Fibroblast of pulmonary artery (primary cell): Measurements from ENCODE around the gene KLF5.
A peak's percentile ranks its signal among the peaks of the same experiment; 100 is the strongest.

Source experiments
- DNase-seq: peaks from one replicate; pipeline ENCODE4 v3.0.0-alpha.2; 2010; ENCODE audit warnings: low read depth
- H3K4me3 ChIP-seq: replicated peaks from 2 replicates; pipeline ENCODE4 v1.5.1; 2011; ENCODE audit warnings: low read depth, mild to moderate bottlenecking, control low read depth, low read length, moderate library complexity
- TF ChIP-seq, protein P1 (sequence below): IDR thresholded peaks from 2 replicates; pipeline ENCODE4 v1.5.1; 2011; ENCODE audit warnings: mild to moderate bottlenecking, control low read depth, low read length, inconsistent platforms; ENCODE audit errors: missing control alignments

The KLF5 gene

DNA sequence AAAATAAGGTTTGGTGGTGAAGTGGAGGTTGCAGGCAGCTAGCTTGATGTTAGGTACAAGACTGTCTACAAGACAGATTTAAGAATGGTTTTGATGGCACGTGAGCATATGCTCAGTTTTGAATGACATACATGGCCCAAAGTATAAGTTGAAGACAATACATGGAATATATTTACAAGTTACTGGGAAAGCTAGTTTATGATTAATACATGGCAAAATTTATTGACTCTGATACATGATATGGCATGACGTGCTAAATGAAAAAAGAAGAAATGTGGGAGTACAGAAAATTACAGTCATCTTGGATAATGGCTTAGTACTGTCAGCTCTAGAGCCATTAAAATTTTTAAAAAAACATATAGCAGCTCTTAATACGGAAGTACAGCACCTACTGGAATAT, 4.4 kb downstream of the KLF5 start:
- TF ChIP-seq, protein P1, sequence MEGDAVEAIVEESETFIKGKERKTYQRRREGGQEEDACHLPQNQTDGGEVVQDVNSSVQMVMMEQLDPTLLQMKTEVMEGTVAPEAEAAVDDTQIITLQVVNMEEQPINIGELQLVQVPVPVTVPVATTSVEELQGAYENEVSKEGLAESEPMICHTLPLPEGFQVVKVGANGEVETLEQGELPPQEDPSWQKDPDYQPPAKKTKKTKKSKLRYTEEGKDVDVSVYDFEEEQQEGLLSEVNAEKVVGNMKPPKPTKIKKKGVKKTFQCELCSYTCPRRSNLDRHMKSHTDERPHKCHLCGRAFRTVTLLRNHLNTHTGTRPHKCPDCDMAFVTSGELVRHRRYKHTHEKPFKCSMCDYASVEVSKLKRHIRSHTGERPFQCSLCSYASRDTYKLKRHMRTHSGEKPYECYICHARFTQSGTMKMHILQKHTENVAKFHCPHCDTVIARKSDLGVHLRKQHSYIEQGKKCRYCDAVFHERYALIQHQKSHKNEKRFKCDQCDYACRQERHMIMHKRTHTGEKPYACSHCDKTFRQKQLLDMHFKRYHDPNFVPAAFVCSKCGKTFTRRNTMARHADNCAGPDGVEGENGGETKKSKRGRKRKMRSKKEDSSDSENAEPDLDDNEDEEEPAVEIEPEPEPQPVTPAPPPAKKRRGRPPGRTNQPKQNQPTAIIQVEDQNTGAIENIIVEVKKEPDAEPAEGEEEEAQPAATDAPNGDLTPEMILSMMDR = no peak
- no peak overlapping the region for H3K4me3 ChIP-seq
- no peak for DNase-seq

DNA sequence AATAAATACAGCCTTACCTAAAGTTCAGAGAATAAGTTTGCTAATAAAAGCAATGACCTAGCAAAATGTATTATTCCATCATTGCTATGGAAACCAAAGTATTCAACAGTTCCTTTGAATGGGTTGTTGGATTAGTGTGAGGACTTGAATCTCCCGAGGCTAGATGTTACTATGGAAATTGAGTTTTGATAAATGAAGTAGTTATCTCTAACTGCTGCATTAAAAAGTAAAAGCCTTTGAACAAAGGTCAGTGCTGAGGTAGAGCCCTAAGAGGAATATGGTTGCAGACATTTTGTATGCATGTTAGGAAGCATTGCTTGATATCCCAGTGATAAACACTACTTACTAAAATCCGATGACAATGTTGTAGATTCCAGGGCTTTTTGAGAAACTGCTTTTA, 6.2 kb downstream of the KLF5 start:
- H3K4me3 ChIP-seq = no peak overlapping the region
- TF ChIP-seq, protein P1 = no peak
- DNase-seq = no peak

DNA sequence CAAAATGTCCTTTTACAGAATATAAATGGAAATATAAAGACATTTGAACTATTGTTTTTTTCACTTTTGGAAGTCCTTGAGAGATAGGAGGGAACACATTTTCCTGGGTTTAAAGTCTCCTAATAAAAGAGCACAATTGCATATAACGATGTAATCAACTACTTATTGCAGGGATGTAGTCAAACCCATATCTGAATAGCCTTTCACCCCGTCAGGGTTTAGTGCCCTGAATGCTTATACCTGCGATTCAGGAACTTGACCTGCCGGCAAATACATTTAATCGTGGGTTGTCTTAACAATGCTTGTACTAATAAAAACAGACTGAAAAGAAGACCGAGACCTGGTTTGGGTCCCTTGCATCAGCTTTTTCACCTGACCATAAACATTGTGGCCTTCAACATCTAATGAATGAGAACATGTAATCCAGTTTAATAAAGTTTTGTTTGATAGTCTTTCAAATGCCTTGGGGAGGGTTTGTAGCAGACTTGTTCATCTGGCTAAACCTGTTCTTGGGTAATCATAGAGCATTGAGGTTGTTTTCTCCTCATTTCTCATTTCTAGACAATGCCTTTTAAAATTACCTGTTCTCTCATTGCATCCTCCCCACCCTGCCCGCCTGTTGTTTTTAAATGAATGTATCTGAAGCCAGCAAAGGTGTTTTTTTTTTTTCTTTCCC, 7.0 kb downstream of the KLF5 start:
- H3K4me3 ChIP-seq = no peak overlapping the region
- TF ChIP-seq, protein P1 = no peak
- DNase-seq = no peak

DNA sequence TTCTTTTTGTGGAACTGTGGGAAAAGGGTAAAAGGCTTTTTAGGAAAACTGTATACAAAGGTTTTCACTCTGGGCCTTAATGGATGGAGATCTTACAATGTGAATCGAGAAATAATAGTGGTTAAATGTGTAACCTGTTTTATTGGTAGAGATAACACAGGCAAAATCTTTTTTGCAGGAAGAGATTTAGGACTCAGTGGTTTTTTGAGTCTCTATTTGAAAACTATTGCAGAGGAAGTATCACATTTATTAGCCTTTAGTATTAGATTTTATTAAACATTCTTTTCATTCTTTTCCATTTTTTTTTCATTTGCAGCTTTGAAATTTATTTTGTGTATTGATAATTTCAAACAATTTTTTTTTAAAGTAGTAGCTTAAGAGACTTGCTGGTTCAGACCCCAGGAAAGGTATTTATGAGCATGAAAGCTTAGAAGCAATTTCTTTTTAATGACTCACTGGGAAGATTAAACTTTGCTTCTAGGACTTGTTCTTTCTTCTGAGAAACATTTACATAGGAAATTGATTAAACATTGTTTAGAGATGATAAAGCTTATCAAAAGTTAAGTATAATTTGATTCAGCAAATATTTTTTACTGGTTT, 10.5 kb downstream of the KLF5 start:
- TF ChIP-seq, protein P1 = no peak
- peak; percentile 16 for DNase-seq
- no peak overlapping the region for H3K4me3 ChIP-seq

DNA sequence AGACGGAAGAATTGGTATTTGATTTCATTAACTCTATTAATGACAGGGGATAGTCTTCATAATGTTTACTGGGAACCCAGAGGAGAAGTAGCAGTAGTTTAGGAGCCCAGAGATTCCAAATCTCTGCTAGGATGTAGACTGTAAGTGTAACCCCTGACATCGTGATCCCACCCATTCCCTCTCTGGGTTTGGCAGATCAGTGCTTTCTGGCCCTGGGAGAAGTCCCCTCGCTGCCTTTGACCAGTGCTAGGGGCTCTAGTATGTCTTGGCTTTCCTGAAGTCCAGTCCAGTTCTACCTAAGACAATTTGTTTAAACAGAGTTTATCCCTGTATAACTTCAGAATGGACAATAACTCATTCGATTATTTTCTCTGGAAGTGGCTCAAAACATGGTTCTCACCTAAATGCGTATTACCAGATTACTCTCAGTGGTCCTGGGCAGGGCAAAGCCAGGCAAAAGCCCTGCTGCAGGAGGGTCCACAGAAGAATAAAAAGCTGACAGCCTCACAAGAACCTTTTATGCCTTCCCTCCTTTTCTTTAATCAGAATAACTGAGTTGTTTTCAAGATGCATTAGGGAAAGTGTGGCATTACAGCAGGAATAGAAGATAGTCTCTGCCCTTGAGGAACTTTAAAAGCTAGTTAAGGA, 11.8 kb downstream of the KLF5 start:
- H3K4me3 ChIP-seq = no peak overlapping the region
- DNase-seq = no peak
- TF ChIP-seq, protein P1 = no peak

DNA sequence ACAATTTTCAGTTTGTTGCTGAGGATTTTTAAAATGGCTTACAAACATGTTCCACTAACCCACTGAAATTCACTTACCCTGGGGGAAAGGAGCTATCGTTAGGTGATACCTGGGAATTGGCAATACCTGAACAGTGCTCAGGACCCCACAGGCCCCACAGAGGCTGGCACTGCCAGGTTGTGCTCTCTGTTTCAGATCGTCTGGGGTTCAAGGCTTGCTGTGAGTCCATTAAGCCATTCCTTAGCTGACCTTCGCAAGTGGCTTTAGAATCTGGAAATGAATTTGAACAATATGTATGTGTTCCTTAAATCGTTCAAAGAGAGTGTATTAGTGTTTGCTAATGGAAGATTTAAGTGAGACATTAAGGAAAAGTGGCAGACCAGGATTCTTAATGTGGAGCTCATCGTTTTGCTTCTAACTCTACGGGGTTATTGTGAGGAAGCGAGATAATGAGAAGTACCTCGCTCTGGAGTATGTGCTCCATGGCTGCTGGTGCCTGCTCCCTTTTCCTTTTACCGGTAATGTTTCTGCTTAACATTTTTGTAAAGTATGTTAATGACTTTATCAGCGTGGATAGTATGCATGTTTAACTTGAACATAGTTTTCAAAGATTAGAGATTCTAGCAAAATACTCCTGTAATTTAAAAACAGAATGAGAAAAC, 13.6 kb downstream of the KLF5 start:
- no peak for DNase-seq
- no peak overlapping the region for H3K4me3 ChIP-seq
- TF ChIP-seq, protein P1 = no peak
